Astrocyte (in vitro differentiated cells and primary cell): ENCODE results near the gene UBXN2A.

Source experiments
- EZH2 ChIP-seq: IDR thresholded peaks from 2 replicates; pipeline ENCODE4 v1.6.1; 2012; ENCODE audit warnings: mild to moderate bottlenecking, low read length, inconsistent platforms; ENCODE audit not compliant: insufficient read depth
- TF ChIP-seq, protein P1 (sequence below): IDR thresholded peaks from 2 replicates; pipeline ENCODE4 v1.5.1; 2011; ENCODE audit warnings: low read depth, mild to moderate bottlenecking, inconsistent platforms, low read length, moderate library complexity; ENCODE audit not compliant: insufficient read depth

DNA sequence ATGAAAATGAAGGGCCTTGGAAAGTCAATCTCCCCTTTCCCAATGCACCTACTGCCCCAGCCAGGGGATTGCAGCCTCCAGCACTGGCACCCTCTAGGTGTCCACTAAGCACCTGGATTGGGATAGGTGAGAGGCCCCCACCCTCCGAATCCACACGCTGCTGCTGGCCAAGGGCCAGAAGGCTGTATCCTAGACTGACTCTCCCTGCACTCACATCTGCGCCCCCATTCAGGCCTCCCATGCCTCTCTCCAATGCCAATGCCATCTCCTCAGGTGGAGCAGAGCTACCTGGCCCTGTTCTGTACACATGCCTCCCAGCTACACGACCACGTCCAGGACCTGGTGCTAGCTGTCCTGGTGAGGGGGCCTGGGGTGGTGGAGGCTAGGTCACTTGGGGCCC, 79.5 kb downstream of the UBXN2A start:
- TF ChIP-seq, protein P1, sequence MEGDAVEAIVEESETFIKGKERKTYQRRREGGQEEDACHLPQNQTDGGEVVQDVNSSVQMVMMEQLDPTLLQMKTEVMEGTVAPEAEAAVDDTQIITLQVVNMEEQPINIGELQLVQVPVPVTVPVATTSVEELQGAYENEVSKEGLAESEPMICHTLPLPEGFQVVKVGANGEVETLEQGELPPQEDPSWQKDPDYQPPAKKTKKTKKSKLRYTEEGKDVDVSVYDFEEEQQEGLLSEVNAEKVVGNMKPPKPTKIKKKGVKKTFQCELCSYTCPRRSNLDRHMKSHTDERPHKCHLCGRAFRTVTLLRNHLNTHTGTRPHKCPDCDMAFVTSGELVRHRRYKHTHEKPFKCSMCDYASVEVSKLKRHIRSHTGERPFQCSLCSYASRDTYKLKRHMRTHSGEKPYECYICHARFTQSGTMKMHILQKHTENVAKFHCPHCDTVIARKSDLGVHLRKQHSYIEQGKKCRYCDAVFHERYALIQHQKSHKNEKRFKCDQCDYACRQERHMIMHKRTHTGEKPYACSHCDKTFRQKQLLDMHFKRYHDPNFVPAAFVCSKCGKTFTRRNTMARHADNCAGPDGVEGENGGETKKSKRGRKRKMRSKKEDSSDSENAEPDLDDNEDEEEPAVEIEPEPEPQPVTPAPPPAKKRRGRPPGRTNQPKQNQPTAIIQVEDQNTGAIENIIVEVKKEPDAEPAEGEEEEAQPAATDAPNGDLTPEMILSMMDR, result no peak
- TF ChIP-seq EZH2, result no peak
